ENCODE results near the gene PRKAR2B. TPM values are rescaled to one million over a fixed set of nuclear protein-coding genes. Genes with fewer than 3 reads are reported as not detected.

PRKAR2B gene
- total RNA-seq, 2 donors from 2014 or later = 3.9 to 5.3 TPM

- H3K27me3 ChIP-seq (replicated peaks; ENCODE audit: insufficient read depth) = no peaks in the 10 kb centered on the region
- no peaks in the 10 kb centered on the region for H3K9me3 ChIP-seq
- no peaks in the 10 kb centered on the region for H3K4me1 ChIP-seq (ENCODE audit: control insufficient read depth in 1 of 2, low read depth in 2 of 2)
- no peaks in the 10 kb centered on the region for H3K36me3 ChIP-seq
- TF ChIP-seq CTCF (IDR thresholded peaks at IDR 0.05) = no peak
- no peak for DNase-seq (ENCODE audit: low spot score)
- H3K27ac ChIP-seq = no peak overlapping the region
- no peak overlapping the region for H3K4me3 ChIP-seq
- ATAC-seq (ENCODE audit: insufficient number of reproducible peaks, low FRiP score, low read depth) = no peak
Measured at GRCh38 chr7:107059468-107059867, 15.0 kb downstream of the PRKAR2B start.

GRCh38 chr7:107063245-107064120 is 19.0 kb downstream of the PRKAR2B start:
- DNase-seq (ENCODE audit: low spot score) (no peak), ATAC-seq (ENCODE audit: insufficient number of reproducible peaks, low FRiP score, low read depth) (no peak)
- Histone ChIP-seq H3K9me3 (no peaks in the 10 kb centered on the region), H3K4me1 (ENCODE audit: control insufficient read depth in 1 of 2, low read depth in 2 of 2) (no peaks in the 10 kb centered on the region), H3K27me3 (replicated peaks; ENCODE audit: insufficient read depth) (no peaks in the 10 kb centered on the region), H3K4me3 (no peak overlapping the region), H3K27ac (no peak overlapping the region), H3K36me3 (no peaks in the 10 kb centered on the region)
- TF ChIP-seq CTCF (IDR thresholded peaks at IDR 0.05) = no peak

GRCh38 chr7:107064255-107064654 is 19.8 kb downstream of the PRKAR2B start:
- TF ChIP-seq CTCF (IDR thresholded peaks at IDR 0.05) = no peak

GRCh38 chr7:107065929-107066247 is 21.4 kb downstream of the PRKAR2B start:
- no peak overlapping the region for H3K27ac ChIP-seq
- DNase-seq (ENCODE audit: low spot score) = no peak
- H3K27me3 ChIP-seq (replicated peaks; ENCODE audit: insufficient read depth) = no peaks in the 10 kb centered on the region
- H3K9me3 ChIP-seq = no peaks in the 10 kb centered on the region
- no peak for TF ChIP-seq CTCF (IDR thresholded peaks at IDR 0.05)
- no peaks in the 10 kb centered on the region for H3K4me1 ChIP-seq (ENCODE audit: control insufficient read depth in 1 of 2, low read depth in 2 of 2)
- no peak for ATAC-seq (ENCODE audit: insufficient number of reproducible peaks, low FRiP score, low read depth)
- H3K36me3 ChIP-seq = no peaks in the 10 kb centered on the region
- H3K4me3 ChIP-seq = no peak overlapping the region

More at GRCh38 chr7:107064255-107064654, 19.8 kb downstream of the PRKAR2B start:
- ATAC-seq (ENCODE audit: insufficient number of reproducible peaks, low FRiP score, low read depth) (no peak), DNase-seq (ENCODE audit: low spot score) (no peak)
- no peak overlapping the region for H3K4me3 ChIP-seq
- no peak overlapping the region for H3K27ac ChIP-seq
- no peaks in the 10 kb centered on the region for H3K27me3 ChIP-seq (replicated peaks; ENCODE audit: insufficient read depth)
- no peaks in the 10 kb centered on the region for H3K36me3 ChIP-seq
- H3K9me3 ChIP-seq = no peaks in the 10 kb centered on the region
- H3K4me1 ChIP-seq (ENCODE audit: control insufficient read depth in 1 of 2, low read depth in 2 of 2) = no peaks in the 10 kb centered on the region

- Histone ChIP-seq H3K36me3 (no peaks in the 10 kb centered on the region), H3K4me1 (ENCODE audit: control insufficient read depth in 1 of 2, low read depth in 2 of 2) (no peaks in the 10 kb centered on the region), H3K9me3 (no peaks in the 10 kb centered on the region), H3K4me3 (no peak overlapping the region), H3K27me3 (replicated peaks; ENCODE audit: insufficient read depth) (no peaks in the 10 kb centered on the region), H3K27ac (no peak overlapping the region)
- ATAC-seq (ENCODE audit: insufficient number of reproducible peaks, low FRiP score, low read depth) = no peak
- TF ChIP-seq CTCF (IDR thresholded peaks at IDR 0.05) = no peak
- no peak for DNase-seq (ENCODE audit: low spot score)
Measured at GRCh38 chr7:107068156-107068555, 23.7 kb downstream of the PRKAR2B start.
